Measurements from ENCODE around the gene XK.

DNA sequence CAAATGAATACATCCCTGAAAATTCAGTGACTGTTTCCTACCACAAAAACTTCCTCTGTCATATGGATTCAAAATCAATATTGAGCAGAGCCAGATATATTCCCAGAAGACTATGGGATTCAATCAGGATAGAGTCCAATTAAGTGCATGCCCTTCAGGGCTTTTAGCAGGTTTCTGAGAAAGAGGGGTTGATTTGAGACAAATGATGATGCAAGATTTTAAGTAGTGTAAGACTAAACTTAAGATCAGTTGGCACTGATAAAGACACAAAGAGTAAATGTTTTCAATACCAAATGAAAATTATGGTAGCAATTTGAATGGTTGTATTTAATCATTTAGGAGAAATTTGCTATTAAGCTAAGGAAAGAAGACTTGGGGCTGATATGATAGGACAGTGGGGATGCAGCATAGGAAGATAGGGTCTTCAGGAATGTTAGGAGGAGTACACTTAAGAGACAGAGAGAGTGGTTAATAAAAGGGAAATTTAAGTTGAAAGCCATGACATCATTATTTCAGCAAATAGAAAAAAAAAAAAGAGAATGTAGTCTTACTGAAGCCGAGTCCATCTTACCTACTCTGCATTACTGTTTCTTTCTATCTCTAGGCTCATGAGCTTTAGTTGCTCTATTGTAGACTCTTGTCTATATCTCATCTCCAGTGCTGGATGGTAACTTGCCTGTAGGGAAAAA, 32.0 kb upstream of the XK start:
- TF ChIP-seq POLR2A (IDR thresholded peaks at IDR 0.05) (no peak), POLR2AphosphoS5 (IDR thresholded peaks at IDR 0.05) (no peak)
- TF ChIP-seq, protein P1, sequence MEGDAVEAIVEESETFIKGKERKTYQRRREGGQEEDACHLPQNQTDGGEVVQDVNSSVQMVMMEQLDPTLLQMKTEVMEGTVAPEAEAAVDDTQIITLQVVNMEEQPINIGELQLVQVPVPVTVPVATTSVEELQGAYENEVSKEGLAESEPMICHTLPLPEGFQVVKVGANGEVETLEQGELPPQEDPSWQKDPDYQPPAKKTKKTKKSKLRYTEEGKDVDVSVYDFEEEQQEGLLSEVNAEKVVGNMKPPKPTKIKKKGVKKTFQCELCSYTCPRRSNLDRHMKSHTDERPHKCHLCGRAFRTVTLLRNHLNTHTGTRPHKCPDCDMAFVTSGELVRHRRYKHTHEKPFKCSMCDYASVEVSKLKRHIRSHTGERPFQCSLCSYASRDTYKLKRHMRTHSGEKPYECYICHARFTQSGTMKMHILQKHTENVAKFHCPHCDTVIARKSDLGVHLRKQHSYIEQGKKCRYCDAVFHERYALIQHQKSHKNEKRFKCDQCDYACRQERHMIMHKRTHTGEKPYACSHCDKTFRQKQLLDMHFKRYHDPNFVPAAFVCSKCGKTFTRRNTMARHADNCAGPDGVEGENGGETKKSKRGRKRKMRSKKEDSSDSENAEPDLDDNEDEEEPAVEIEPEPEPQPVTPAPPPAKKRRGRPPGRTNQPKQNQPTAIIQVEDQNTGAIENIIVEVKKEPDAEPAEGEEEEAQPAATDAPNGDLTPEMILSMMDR (IDR thresholded peaks at IDR 0.05) = no peak
